ENCODE data around the gene NAP1L4.

The NAP1L4 gene, protein sequence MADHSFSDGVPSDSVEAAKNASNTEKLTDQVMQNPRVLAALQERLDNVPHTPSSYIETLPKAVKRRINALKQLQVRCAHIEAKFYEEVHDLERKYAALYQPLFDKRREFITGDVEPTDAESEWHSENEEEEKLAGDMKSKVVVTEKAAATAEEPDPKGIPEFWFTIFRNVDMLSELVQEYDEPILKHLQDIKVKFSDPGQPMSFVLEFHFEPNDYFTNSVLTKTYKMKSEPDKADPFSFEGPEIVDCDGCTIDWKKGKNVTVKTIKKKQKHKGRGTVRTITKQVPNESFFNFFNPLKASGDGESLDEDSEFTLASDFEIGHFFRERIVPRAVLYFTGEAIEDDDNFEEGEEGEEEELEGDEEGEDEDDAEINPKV

DNA sequence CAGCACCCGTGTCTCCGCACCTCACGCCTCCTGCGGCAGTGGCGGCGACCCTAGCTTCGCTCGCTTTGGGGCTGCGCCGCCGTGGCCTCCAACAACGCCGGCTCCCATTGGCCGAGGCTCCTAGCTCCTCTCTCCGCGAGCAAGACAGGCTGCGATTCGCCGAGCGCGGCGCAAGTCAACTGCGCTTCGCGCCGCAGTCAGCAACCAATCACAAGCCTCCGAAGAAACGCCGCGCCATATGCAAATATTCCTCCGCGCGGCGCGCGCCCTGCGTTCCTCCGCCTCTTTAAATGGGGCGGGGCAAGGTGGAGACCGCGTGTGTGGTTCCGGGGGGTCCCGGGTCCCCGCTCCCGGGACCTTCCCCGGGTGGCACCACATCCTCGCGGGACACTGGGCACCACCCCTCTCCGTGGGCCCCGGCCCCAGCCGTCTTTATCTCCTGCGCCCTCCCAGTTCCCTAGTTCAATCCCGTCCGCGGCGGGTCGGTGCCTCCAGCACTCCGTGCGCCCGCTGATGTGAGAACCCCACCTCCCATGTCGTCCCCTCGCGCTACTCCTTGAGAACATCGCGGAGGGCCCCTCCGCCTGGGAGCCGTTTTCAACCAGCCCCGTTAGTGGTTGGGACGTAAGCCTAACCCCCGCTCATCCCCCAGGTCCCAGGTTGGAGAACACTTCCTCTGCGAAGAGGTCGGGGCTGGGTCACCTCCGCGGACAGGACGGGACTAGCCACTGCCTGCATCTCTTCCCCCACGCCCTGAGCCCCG lies at the start of gene NAP1L4:
TSS of gene NAP1L4 (minus strand) at position 96 of the 763 bp plus-strand sequence. CDS start 13,109 bp downstream, outside the sequence.
- peak; percentile 95 to 99 for DNase-seq (ENCODE audit: low read depth in 1 of 2, low spot score in 1 of 2)
- in situ Hi-C loops (cut with HindIII; ENCODE audit: low pct_unique_long_range_greater_than_20kb, low sequenced_read_pairs) = no loop called here
- TF ChIP-seq JUND (IDR thresholded peaks at IDR 0.05; ENCODE audit: low read depth) = no peak

- TF ChIP-seq JUND (IDR thresholded peaks at IDR 0.05; ENCODE audit: low read depth) = no peak
- DNase-seq (ENCODE audit: low read depth in 1 of 2, low spot score in 1 of 2) = no peak
- in situ Hi-C loops (cut with HindIII; ENCODE audit: low pct_unique_long_range_greater_than_20kb, low sequenced_read_pairs) = no loop called here
Observed at GRCh38 chr11:3040881-3041280, 48.8 kb upstream of the NAP1L4 start.

GRCh38 chr11:3037945-3038271 lies 45.8 kb upstream of the NAP1L4 start:
- no peak for TF ChIP-seq JUND (IDR thresholded peaks at IDR 0.05; ENCODE audit: low read depth)
- in situ Hi-C loops (cut with HindIII; ENCODE audit: low pct_unique_long_range_greater_than_20kb, low sequenced_read_pairs) = no loop called here

DNA sequence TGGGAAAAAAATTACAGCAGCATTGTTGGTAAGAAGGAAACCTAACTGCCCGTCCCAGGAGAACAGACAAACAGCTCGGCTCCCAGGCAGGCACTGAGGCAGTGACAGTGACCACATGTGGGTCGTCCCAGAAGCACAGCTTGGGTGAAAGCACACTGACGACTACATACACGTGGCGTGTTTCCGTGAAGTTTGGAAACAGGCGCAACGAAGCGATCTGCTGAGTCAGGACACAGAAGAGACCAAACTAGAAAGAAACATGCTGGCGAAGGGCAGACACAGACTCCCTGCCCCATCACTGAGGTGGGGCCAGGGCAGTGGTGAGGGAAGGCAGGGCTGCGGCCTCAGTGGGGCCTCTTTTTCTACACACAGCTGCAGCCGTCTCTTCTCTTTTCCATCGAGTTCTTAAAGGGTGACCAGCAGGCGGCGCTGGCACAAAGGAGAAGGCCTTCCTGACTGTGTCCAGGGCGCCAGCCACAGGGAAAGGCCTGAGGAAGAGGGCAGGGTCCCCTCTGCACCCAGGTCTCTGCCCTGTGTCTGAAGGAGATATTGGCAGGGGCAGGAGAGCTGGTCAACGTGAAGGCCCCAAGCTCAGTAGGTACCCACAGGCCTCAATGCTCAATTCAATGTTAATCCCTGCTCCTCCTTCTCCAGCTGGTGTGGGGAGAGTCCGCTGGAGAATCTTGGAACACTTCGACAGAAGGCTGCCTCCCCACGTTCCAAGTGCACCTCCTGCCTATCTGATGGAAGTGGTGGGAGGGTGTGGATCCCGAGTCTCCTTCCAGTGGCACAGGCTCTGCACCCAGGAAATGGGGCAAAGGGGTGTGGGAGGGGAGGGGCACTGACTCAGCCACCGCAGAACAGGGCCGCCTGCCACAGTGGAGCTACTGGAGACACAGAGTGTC lies 45.2 kb upstream of the NAP1L4 start:
- in situ Hi-C loops (cut with HindIII; ENCODE audit: low pct_unique_long_range_greater_than_20kb, low sequenced_read_pairs) = no loop called here
- no peak for TF ChIP-seq JUND (IDR thresholded peaks at IDR 0.05; ENCODE audit: low read depth)
- peak; percentile 40 to 72 for DNase-seq (ENCODE audit: low read depth in 1 of 2, low spot score in 1 of 2)

More at GRCh38 chr11:3037945-3038271, 45.8 kb upstream of the NAP1L4 start:
- DNase-seq (ENCODE audit: low read depth in 1 of 2, low spot score in 1 of 2) = no peak

- TF ChIP-seq JUND (IDR thresholded peaks at IDR 0.05; ENCODE audit: low read depth) = no peak
- in situ Hi-C loops (cut with HindIII; ENCODE audit: low pct_unique_long_range_greater_than_20kb, low sequenced_read_pairs) = no loop called here
- no peak for DNase-seq (ENCODE audit: low read depth in 1 of 2, low spot score in 1 of 2)
Observed at GRCh38 chr11:3036419-3036818, 44.3 kb upstream of the NAP1L4 start.

- DNase-seq (ENCODE audit: low read depth in 1 of 2, low spot score in 1 of 2) = no peak
- TF ChIP-seq JUND (IDR thresholded peaks at IDR 0.05; ENCODE audit: low read depth) = no peak
- in situ Hi-C loops (cut with HindIII; ENCODE audit: low pct_unique_long_range_greater_than_20kb, low sequenced_read_pairs) = no loop called here
Observed at GRCh38 chr11:3035333-3035732, 43.2 kb upstream of the NAP1L4 start.

DNA sequence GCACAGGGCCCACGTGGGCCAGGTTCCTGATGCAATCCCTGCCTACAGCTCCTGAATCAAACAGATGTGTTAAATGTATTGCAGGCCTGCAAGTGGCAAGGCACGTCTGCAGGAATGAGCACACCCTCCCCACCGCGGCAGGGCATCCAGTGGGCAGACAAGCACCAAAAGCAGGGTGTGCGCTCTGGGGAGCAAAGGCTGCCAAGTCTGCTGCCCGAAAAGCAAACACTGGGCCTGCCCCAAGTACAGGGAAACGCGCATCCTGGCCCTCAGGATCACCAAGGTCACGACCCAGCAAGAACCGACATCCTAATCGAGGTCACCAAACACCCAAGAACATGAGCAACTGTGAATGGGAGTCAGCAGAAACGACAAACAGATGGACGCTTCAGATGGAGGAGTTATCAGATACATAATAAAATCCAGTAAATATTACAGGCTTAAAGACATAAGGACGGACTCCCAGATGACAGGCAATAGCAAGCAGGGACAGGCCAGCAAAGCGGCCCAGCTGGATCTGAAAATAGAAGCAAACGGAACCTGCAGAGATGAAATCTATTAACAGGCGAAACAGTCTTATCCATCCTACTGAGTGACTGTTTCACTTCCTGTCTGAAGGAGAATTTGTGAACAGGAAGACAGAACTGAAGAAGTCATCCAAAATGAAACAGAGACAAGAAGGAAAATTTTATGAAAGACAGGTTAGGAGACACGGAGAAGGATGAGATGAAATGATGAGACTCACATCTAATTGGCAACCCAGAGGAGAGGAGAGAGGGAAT lies 38.4 kb upstream of the NAP1L4 start:
- DNase-seq (ENCODE audit: low read depth in 1 of 2, low spot score in 1 of 2) = no peak
- TF ChIP-seq JUND (IDR thresholded peaks at IDR 0.05; ENCODE audit: low read depth) = no peak
- in situ Hi-C loops (cut with HindIII; ENCODE audit: low pct_unique_long_range_greater_than_20kb, low sequenced_read_pairs) = no loop called here

DNA sequence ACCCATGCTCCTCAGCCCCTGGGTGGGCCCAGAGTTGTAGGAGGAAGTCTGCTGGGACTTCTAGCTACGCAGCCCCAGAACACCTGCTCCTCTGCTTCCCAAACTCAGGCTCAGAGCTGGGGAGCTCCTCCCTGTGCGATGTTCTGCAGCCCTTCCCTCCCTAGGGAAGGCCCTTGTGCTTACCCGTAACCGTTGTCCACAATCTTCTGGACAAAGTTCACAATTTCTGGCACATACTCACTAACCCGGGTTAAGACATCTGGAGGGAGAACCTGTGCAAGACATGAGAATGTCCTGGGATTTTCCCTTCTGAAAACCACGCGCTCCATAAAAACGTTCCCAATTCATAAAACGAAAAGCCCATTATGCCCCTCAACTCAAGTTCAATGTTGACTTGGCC lies 36.7 kb upstream of the NAP1L4 start:
- in situ Hi-C loops (cut with HindIII; ENCODE audit: low pct_unique_long_range_greater_than_20kb, low sequenced_read_pairs) = no loop called here
- no peak for TF ChIP-seq JUND (IDR thresholded peaks at IDR 0.05; ENCODE audit: low read depth)
- DNase-seq (ENCODE audit: low read depth in 1 of 2, low spot score in 1 of 2) = no peak

GRCh38 chr11:3026803-3027202 lies 34.7 kb upstream of the NAP1L4 start:
- no peak for TF ChIP-seq JUND (IDR thresholded peaks at IDR 0.05; ENCODE audit: low read depth)
- DNase-seq (ENCODE audit: low read depth in 1 of 2, low spot score in 1 of 2) = no peak
- in situ Hi-C loops (cut with HindIII; ENCODE audit: low pct_unique_long_range_greater_than_20kb, low sequenced_read_pairs) = no loop called here

DNA sequence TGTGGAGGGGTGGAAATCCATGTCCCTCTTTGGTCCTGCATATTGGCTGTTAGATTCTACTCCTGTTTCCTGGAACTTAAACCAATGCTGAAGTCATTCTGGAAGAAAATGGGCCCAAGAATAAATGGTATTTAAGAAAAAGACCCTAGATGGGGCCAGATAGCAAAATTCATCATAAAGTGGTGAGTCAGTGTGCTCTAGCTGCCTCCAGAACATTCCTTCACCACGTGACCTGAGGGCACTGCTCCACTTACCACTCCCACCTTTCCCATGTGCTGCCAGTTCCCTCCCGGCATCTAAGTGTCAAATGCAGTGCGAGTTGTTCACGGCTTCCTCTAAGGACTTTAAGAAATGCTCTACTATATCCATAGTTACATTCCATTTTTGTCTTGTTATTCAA lies 30.9 kb upstream of the NAP1L4 start:
- no peak for DNase-seq (ENCODE audit: low read depth in 1 of 2, low spot score in 1 of 2)
- no peak for TF ChIP-seq JUND (IDR thresholded peaks at IDR 0.05; ENCODE audit: low read depth)
- in situ Hi-C loops (cut with HindIII; ENCODE audit: low pct_unique_long_range_greater_than_20kb, low sequenced_read_pairs) = no loop called here

DNA sequence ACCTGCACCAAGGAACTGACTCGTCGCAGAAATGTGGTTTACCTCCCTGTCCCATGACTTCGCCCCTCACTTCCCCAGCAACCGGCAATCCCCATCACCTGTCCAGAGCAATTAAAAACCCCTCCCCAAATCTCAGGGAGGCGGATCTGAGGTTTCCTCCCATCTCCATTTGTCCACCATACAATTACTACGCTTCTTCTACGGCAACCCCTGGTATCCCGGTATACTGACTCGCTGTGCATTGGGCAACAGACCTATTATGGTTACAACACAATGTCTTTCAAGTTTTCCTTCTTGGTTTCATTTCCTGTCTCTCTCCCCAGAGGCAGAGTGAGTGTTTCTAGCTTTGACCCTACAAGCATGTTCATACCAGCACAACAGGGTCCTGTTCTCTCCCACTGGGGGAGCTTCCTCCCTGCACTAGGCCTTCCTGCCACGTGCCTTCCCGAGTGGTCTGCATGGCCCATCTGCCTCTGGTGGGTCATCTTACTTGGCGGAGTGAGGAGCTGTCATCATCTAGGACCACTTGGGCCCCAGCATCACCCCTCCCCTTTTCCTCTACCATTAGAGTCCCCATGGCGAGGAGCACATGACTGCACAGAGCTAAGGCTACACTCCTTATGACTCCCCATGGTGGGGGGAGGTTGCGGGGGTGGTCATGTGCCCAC lies 30.3 kb upstream of the NAP1L4 start:
- in situ Hi-C loops (cut with HindIII; ENCODE audit: low pct_unique_long_range_greater_than_20kb, low sequenced_read_pairs) = no loop called here
- TF ChIP-seq JUND (IDR thresholded peaks at IDR 0.05; ENCODE audit: low read depth) = no peak
- DNase-seq (ENCODE audit: low read depth in 1 of 2, low spot score in 1 of 2) = no peak

Data from T47D (cell line).